NB4 (cell line): ENCODE results near the gene DLG2.

Experiments
- POLR2A ChIP-seq: IDR thresholded peaks from 2 replicates; pipeline ENCODE4 v1.6.1; 2011; ENCODE audit warnings: mild to moderate bottlenecking; ENCODE audit not compliant: insufficient read length; ENCODE audit errors: extremely low read depth
- TF ChIP-seq, protein P1 (sequence below): IDR thresholded peaks from one replicate; pipeline ENCODE4 v1.5.1; 2012; ENCODE audit warnings: low read depth, low read length

DNA sequence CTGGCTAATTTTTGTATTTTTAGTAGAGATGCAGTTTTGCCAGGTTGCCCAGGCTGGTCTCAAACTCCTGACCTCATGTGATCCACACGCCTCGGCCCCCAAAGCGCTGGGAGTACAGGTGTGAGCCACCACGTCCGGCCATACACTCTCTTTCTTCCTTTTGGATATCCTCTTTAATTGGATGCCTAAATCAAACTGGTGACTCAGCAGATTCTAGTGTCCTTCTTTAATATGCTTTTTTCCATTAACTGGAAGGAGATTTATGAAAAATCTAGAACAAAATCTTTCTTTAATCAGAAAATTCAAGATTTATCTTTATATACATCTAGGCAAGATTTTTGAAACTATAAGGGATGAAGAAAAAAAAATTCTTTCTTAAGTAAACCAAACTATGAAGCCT, 1371.7 kb downstream of the DLG2 start:
- TF ChIP-seq, protein P1, sequence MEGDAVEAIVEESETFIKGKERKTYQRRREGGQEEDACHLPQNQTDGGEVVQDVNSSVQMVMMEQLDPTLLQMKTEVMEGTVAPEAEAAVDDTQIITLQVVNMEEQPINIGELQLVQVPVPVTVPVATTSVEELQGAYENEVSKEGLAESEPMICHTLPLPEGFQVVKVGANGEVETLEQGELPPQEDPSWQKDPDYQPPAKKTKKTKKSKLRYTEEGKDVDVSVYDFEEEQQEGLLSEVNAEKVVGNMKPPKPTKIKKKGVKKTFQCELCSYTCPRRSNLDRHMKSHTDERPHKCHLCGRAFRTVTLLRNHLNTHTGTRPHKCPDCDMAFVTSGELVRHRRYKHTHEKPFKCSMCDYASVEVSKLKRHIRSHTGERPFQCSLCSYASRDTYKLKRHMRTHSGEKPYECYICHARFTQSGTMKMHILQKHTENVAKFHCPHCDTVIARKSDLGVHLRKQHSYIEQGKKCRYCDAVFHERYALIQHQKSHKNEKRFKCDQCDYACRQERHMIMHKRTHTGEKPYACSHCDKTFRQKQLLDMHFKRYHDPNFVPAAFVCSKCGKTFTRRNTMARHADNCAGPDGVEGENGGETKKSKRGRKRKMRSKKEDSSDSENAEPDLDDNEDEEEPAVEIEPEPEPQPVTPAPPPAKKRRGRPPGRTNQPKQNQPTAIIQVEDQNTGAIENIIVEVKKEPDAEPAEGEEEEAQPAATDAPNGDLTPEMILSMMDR: no peak
- no peak for TF ChIP-seq POLR2A
